Measurements from ENCODE around the gene QDPR. TPM values are rescaled to one million over a fixed set of nuclear protein-coding genes. Genes with fewer than 3 reads are reported as not detected.
"Not testable (repeated sequence)": the region's sequence is repeated elsewhere in the genome, so short reads cannot be mapped to it uniquely, and the experiment has no call there.

Gene QDPR
- total and polyA plus RNA-seq, 8 donors = 11.4 to 56.8 (median 16.8) TPM

DNA sequence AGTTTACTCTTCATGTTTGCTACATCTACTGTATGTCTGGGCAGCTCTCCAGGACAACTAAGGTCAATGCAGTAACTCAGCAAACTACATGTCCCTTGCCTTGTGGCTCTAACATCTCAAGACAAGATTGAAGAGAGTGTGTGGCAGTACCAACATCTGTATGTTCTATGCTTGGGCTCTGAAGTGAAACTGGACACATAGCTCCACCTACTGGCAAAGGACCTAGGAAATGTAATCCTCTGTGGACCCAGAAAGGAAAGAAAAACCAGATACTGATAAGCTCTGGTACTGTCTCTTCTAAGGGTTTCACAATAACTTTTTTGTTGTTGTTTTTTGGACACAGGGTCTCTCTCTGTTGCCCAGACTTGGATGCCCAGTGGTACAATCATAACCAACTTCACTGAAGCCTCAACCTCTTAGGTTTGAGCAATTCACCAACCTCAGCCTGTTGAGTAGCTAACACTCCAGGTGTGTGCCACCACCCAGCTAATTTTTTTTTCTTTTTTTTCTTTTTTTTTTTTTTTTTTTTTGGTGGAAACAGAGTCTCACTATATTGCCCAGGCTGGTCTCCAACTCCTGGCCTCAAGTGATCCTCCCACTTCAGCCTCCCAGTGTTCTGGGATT lies 64.1 kb downstream of the QDPR start:
- FAIRE-seq (peak; percentile 64), DNase-seq (peak in 3 of 6 donors; percentile 20 to 44 (median 38)), ATAC-seq (peak; percentile 69 to 95 (median 94))
- Histone ChIP-seq H3K4me1 (no peaks in the 10 kb centered on the region), H3K36me3 (no peaks in the 10 kb centered on the region), H3K27ac (no peak overlapping the region), H3K4me3 (no peak overlapping the region), H3K9me3 (no peaks in the 10 kb centered on the region), H3K27me3 (no peaks in the 10 kb centered on the region)
- TF ChIP-seq, protein P1, sequence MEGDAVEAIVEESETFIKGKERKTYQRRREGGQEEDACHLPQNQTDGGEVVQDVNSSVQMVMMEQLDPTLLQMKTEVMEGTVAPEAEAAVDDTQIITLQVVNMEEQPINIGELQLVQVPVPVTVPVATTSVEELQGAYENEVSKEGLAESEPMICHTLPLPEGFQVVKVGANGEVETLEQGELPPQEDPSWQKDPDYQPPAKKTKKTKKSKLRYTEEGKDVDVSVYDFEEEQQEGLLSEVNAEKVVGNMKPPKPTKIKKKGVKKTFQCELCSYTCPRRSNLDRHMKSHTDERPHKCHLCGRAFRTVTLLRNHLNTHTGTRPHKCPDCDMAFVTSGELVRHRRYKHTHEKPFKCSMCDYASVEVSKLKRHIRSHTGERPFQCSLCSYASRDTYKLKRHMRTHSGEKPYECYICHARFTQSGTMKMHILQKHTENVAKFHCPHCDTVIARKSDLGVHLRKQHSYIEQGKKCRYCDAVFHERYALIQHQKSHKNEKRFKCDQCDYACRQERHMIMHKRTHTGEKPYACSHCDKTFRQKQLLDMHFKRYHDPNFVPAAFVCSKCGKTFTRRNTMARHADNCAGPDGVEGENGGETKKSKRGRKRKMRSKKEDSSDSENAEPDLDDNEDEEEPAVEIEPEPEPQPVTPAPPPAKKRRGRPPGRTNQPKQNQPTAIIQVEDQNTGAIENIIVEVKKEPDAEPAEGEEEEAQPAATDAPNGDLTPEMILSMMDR (IDR thresholded peaks at IDR 0.05) = peak; percentile 16 to 52 (median 38)
- intact Hi-C loops (cut with DNase I) = no loop called here

DNA sequence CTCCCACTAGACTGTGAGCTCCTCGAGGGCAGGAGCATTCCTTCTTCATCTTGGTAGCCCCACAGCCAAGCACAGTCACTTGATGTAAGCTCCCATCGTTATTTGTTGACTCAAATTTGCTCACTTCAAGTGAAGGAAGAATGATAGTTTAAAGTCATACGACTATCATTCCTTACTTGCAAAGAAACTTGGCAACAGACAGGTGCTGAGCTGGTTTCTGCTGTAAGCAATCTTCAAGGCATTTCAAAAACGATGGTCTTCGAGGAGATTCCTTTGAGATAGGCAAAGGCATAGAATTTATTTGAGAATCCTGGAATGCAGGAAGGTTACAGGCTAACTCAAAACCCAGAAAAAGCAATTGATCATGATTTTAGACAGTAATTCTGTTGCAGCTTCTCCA lies 64.8 kb downstream of the QDPR start:
- H3K4me3 ChIP-seq = no peak overlapping the region
- H3K27me3 ChIP-seq = no peaks in the 10 kb centered on the region
- H3K27ac ChIP-seq = no peak overlapping the region
- H3K4me1 ChIP-seq = no peaks in the 10 kb centered on the region
- H3K9me3 ChIP-seq = no peaks in the 10 kb centered on the region
- DNase-seq (no peak), ATAC-seq (no peak), FAIRE-seq (no peak)
- 49 to 64% methylated on average over 5 of the region's 5 CpGs for WGBS, 2 donors
- TF ChIP-seq, protein P1 (IDR thresholded peaks at IDR 0.05) = no peak
- H3K36me3 ChIP-seq = no peaks in the 10 kb centered on the region
- intact Hi-C loops (cut with DNase I) = no loop called here

DNA sequence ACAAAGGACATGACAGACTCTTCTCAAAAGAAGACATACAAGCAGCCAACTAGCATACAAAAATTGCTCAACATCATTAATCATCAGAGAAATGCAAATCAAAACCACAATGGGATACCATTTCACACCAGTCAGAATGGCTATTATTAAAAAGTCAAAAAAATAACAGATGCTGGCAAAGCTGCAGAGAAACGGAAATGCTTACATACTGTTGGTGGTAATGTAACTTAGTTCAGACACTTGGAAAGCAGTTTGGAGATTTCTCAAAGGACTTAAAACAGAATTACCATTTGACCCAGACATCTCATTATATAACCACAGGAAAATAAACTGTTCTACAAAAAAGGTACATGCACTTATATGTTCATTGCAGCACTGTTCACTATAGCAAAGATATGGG lies 69.4 kb downstream of the QDPR start:
- DNase-seq; ATAC-seq; H3K27me3 ChIP-seq; H3K36me3 ChIP-seq; H3K27ac ChIP-seq; FAIRE-seq; intact Hi-C loops (cut with DNase I); H3K4me1 ChIP-seq; H3K4me3 ChIP-seq; H3K9me3 ChIP-seq: not testable (repeated sequence)
- WGBS, 2 donors = 61 to 74% methylated on average over 1 of the region's 1 CpG

DNA sequence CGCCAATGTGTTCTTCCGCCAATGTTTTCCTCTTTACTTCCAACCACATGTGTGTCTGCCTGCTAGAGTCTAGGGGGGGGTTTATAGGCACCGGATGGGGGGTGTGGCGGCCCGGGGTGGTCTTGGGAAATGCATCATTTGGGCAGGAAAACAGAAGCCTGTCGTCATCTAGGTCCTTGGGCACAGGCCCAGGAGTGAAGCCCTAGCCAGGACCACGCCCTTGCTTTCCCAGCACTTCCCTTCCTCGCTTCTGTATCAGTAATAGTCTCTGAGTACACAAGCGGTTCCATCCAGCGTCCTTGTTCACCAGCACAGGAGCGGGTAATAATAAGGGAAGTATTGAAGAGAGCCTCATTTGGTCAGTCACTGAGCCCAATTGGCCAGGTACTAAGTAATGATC lies 74.5 kb downstream of the QDPR start:
- intact Hi-C loops (cut with DNase I) = no loop called here
- WGBS, 2 donors = 78 to 82% methylated on average over 11 of the region's 11 CpGs
- TF ChIP-seq, protein P1 (IDR thresholded peaks at IDR 0.05) = no peak
- ATAC-seq = no peak
- FAIRE-seq = no peak
- Histone ChIP-seq H3K4me3 (no peak overlapping the region), H3K9me3 (no peaks in the 10 kb centered on the region), H3K4me1 (no peaks in the 10 kb centered on the region), H3K27me3 (no peaks in the 10 kb centered on the region), H3K36me3 (no peaks in the 10 kb centered on the region), H3K27ac (no peak overlapping the region)
- peak in 1 of 6 donors; percentile 21 for DNase-seq

DNA sequence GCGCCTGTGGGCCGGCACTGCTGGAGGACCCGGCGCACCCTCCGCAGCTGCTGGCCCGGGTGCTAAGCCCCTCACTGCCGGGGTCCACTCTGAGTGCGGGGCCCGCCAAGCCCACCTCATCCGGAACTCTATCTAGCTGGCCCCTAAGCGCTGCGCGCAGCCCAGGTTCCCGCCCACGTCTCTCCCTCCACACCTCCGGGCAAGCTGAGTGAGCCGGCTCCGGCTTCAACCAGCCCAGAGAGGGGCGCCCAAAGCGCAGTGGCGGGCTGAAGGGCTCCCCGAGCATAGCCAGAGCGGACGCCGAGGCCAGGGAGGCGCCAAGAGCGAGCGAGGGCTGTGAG lies 75.2 kb downstream of the QDPR start:
- Histone ChIP-seq H3K27me3 (no peaks in the 10 kb centered on the region), H3K9me3 (no peaks in the 10 kb centered on the region), H3K36me3 (no peaks in the 10 kb centered on the region), H3K27ac (no peak overlapping the region), H3K4me3 (no peak overlapping the region), H3K4me1 (no peaks in the 10 kb centered on the region)
- intact Hi-C loops (cut with DNase I) = no loop called here
- TF ChIP-seq, protein P1 (IDR thresholded peaks at IDR 0.05) = no peak
- ATAC-seq (no peak), DNase-seq (peak in 1 of 6 donors; percentile 51), FAIRE-seq (no peak)
- WGBS, 2 donors = 89 to 97% methylated on average over 28 of the region's 28 CpGs

Other genes starting within 250 kb of the QDPR start
- not detected for gene CLRN2, start 3.1 kb upstream of the QDPR start, total RNA-seq
- not detected for gene CLRN2, start 3.1 kb upstream of the QDPR start, polyA plus RNA-seq
- gene LAP3, start 65.1 kb upstream of the QDPR start, total RNA-seq = 10 to 100 TPM; 14.5 to 30.0 (median 19.5) TPM
- 10 to 100 TPM; 10.4 to 18.3 TPM for gene LAP3, start 65.1 kb upstream of the QDPR start, polyA plus RNA-seq
- gene MED28, start 102.6 kb upstream of the QDPR start, total RNA-seq = 10 to 100 TPM; 12.0 to 28.5 (median 15.0) TPM
- 1 to 10 TPM; 5.1 to 8.2 TPM for gene MED28, start 102.6 kb upstream of the QDPR start, polyA plus RNA-seq